ENCODE data around the gene RIPOR1.
"Not testable (repeated sequence)": the region's sequence is repeated elsewhere in the genome, so short reads cannot be mapped to it uniquely, and the experiment has no call there.

The RIPOR1 gene

GRCh38 chr16:67504031-67505021 lies 24.3 kb upstream of the RIPOR1 start:
- H3K36me3 ChIP-seq, result no peaks in the 10 kb centered on the region
- no peaks in the 10 kb centered on the region for H3K9me3 ChIP-seq
- no peaks in the 10 kb centered on the region for H3K4me1 ChIP-seq
- H3K27me3 ChIP-seq, result no peaks in the 10 kb centered on the region
- TF ChIP-seq CTCF (IDR thresholded peaks at IDR 0.05; ENCODE audit: low read depth, low read length), result no peak
- no peak for DNase-seq
- H3K4me3 ChIP-seq (ENCODE audit: low read depth, low read length), result no peak overlapping the region

- Histone ChIP-seq H3K4me1 (no peaks in the 10 kb centered on the region), H3K4me3 (ENCODE audit: low read depth, low read length) (no peak overlapping the region), H3K36me3 (no peaks in the 10 kb centered on the region), H3K9me3 (no peaks in the 10 kb centered on the region), H3K27me3 (no peaks in the 10 kb centered on the region)
- TF ChIP-seq CTCF (IDR thresholded peaks at IDR 0.05; ENCODE audit: low read depth, low read length), result no peak
- no peak for DNase-seq
Observed at GRCh38 chr16:67506468-67506867, 22.2 kb upstream of the RIPOR1 start.

DNA sequence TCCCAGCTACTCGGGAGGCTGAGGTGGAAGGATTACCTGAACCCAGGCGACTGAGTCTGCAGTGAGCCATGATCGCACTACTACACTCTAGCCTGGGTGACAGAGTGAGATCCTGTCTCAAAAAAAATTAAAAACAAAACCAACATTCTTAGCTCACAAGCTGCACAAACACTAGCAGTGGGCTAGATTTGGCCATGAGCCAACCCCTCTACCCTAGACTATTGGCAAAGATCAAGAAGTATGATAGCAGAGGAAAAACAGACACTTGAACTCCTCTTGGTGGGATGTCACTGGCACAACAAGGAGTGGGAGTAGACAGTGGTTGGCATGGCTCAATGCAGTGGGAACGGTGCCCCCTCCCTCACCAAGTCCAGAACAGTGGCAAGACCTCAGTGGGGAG lies 19.6 kb upstream of the RIPOR1 start:
- TF ChIP-seq CTCF (IDR thresholded peaks at IDR 0.05; ENCODE audit: low read depth, low read length), result no peak
- Histone ChIP-seq H3K27me3 (no peaks in the 10 kb centered on the region), H3K4me3 (ENCODE audit: low read depth, low read length) (no peak overlapping the region), H3K4me1 (no peaks in the 10 kb centered on the region), H3K9me3 (no peaks in the 10 kb centered on the region), H3K36me3 (no peaks in the 10 kb centered on the region)
- peak; percentile 30 for DNase-seq

- H3K4me3 ChIP-seq (ENCODE audit: low read depth, low read length); H3K4me1 ChIP-seq; H3K36me3 ChIP-seq; H3K9me3 ChIP-seq; DNase-seq; H3K27me3 ChIP-seq: not testable (repeated sequence)
Observed at GRCh38 chr16:67513892-67514291, 14.7 kb upstream of the RIPOR1 start.

- no peaks in the 10 kb centered on the region for H3K4me1 ChIP-seq
- H3K9me3 ChIP-seq, result no peaks in the 10 kb centered on the region
- no peaks in the 10 kb centered on the region for H3K27me3 ChIP-seq
- DNase-seq, result peak; percentile 86
- TF ChIP-seq CTCF (IDR thresholded peaks at IDR 0.05; ENCODE audit: low read depth, low read length), result peak; percentile 74
- H3K36me3 ChIP-seq, result no peaks in the 10 kb centered on the region
- H3K4me3 ChIP-seq (ENCODE audit: low read depth, low read length), result no peak overlapping the region
Observed at GRCh38 chr16:67514382-67514828, 14.2 kb upstream of the RIPOR1 start.

DNA sequence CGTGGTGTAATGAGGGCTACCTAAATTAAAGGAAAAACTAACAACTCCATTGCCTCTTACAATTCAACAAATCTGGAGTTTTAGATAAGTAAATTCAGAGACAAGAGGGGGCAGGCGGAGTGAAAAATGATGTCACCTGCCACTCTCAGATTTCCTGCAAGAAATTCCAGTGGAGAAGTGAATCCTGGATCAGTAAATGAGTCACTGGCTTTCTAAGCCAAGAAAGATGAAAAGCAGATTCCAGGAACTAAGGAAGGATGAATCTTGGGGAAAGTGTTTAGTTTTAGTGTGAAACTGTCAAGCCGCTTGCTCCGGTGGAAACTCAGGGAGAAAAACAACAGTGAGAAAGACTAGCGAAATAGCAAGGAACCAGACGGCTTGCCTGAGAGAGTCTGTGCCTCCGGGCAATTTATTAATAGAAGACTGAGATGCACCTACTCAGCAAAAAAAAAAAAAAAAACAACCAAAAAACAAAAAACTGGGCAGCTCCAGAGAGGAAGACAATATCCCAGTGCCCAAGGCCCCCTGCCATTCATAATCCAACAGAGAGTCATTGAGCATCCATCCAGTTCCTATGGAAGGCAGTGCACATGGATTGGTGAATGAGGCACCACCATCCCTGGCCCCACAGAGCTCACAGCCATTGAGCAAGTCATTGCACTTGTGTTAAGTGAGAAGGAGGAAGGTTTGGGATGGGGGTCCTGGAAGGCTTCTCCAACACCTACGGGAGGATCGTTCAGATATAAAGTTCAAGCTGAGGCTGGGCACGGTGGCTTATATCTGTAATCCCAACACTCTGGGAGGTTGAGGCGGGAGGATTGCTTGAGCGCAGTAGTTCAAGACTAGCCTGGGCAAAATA lies 12.1 kb upstream of the RIPOR1 start:
- H3K27me3 ChIP-seq, result no peaks in the 10 kb centered on the region
- no peak for DNase-seq
- no peak for TF ChIP-seq CTCF (IDR thresholded peaks at IDR 0.05; ENCODE audit: low read depth, low read length)
- H3K4me1 ChIP-seq, result no peaks in the 10 kb centered on the region
- H3K9me3 ChIP-seq, result no peaks in the 10 kb centered on the region
- H3K4me3 ChIP-seq (ENCODE audit: low read depth, low read length), result no peak overlapping the region
- no peaks in the 10 kb centered on the region for H3K36me3 ChIP-seq
